CD4-positive, alpha-beta T cell treated with Interleukin-21 for 1 hour (primary cell): ENCODE data around the gene MAP3K10.

Experiments used
- DNase-seq: peaks from one replicate; pipeline ENCODE4 v3.0.0-alpha.2; 2020

Gene MAP3K10

DNA sequence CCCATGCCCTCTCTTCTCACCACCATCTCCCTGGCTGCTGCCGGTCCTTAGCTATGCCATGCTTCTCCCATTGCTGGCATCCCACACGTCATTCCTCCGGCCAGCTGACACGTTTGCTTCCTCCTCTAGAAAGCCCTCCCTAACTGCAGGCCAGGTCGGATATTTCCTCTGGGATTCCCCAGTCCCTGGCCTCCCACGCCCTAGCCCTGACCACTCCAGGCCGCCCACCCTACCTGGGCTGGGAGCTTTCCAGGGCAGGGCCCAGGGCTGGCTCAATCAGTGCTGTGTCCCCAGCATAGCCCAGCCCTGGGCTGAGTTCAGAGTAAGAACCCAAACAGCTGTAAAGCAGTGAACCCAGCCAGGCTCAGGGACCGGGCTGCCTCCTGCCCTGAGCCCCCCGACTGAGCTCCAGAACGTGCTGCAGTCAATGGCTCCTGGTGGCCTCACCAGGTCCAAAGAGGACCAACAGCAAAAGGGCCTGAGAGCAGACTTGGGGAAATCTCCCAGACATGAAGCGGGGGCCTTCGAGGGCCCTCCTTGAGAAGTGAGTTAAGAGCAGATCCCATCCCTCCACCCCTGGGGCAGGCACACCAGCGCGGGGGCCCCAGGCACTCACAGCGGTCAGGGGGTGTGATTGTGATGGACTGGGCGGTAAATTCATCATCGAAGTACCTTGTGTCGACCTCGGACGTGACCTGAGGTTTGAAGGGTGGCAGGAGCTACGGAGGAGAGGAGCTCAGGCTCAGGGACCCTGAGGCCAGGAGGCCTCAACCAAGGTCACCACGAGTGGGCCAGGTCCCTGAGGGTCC is 43.4 kb downstream of the MAP3K10 start:
- no peak for DNase-seq

DNA sequence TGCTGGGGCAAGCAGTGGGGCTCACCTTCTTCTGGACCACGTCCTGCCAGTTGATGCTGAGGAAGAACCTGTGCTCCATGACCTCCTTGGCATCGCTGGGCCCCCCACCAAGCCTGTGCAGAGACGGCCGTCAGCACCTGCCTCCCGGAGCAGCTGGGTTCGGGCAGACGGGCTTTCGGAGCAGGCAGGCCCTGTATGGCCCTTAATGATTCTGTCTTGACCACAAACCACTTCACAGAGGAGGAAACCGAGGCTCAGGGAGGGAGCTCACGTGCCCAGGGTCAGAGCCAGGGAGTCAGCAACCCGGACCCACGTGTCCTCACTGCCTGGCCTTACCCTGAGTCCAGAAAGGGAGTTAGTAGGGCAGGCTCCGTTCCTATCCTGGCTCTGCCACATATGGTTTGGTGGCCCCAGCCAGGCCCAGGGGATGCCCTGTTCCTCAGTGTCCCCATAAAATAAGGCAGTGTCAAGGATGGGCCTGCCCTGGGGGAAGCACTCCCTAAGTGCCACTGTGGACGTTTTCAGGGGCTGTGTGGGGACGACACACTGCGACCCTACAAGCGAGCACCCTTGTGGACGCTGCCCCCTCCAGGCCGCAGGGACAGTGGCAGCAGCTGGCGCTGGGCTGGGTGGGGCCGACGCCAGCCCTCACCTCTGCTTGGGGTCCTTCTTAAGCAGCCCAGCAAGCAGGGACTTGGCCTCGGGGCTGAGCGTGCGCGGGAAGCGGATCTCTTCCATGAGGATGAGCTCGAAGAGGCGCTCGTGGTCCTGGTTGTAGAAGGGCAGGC is 44.2 kb downstream of the MAP3K10 start:
- no peak for DNase-seq

DNA sequence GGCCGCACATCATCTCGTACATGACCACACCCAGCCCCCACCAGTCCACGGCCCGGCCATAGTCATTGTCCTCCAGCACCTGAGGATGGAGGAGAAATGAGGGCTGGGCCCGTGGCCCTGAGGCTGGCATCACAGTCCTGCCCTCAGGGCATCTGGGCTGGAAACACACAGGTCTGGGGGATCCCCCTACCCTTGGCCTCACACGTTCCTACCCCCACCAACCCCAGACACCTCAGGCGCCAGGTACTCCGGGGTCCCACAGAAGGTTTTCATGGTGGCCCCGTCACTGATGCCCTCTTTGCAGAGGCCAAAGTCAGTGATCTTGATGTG is 44.8 kb downstream of the MAP3K10 start:
- DNase-seq: no peak

DNA sequence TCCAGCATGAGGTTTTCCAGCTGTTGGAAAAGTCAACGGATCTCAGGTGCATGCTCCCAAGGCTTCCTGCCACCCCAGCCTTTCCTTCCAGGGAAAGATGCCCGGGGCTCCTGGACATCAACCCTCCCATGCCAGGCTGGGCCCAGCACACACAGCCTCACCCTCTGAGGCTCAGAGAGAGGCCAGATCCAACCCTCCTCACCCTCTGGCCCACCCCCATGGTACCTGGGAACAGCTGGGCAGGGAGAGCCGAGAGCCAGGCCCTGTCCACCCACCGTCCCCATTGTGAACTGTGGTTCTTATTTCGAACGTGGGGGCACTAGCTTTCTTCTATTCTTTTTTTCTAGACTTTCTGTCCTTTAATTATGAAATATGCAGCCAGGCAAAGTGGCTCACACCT is 45.1 kb downstream of the MAP3K10 start:
- no peak for DNase-seq

DNA sequence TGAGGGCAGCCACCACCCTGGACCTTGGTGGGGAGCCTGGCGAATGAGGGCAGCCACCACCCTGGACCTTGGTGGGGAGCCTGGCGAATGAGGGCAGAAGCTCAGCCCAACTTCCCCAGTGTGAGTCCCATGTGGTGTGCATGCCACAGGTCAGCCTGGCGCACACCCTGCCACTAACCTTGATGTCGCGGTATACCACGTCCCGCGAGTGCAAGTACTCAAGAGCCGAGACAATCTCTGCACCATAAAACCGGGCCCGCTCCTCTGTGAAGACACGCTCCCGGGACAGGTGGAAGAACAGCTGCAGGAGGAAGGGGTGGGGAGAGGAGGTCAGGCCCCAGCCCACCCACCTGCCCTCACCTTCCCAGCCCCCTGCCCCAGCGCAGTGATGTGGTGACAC is 46.6 kb downstream of the MAP3K10 start:
- no peak for DNase-seq

DNA sequence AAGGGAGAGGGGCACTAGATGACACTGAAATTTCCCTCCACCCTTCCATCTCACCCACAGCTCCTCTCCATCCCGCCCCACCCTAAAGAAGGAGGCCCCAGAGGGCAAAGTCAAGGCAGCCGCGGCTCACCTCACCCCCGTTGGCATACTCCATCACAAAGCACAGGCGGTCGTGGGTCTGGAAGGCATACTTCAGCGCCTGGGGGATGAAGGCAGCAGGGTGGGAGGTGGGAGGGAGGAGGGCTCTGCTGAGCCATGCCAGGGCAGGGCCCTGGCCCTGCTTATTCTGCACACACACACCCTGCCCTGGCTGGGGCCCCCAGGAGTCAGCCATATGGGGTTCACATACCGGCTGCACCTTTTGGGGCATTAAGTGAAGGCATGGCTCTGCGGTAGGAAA is 47.5 kb downstream of the MAP3K10 start:
- no peak for DNase-seq

DNA sequence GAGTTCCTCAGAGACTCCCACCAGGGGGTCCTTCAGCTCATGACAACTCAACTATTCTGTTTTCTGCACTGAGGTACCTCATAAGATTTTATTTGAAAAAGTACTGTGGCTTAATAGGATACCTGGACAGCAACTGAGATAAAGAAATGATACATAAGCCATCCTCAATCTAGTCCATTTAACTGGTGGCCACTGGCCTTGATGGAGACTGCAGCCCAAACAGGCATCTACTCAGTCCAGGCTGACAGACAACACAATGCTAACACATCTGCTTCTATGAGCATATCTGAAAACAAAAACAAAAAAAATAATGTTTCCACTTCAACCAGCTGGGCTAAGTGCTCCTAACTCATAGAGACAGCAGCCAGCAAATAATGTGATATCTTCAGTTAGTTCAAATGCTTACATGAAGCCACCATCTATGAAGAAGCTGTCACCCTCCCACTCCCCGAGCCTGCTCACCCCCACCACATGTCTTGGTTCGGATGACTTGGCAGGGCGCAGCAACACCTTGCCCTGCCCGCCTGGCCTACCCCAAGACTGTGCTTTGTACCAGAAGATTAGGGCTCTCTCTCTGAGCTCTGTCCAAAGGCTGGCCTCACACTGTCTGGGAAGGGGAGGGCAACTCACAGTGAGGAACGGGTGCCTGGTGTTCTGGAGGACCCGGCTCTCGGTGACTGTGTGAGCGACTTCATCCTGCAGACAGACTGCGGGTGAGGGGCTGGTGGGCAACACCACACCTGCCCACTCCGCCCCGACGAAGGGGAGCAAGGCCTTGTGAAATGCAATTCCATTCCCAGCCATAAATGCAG is 48.4 kb downstream of the MAP3K10 start:
- DNase-seq: no peak

DNA sequence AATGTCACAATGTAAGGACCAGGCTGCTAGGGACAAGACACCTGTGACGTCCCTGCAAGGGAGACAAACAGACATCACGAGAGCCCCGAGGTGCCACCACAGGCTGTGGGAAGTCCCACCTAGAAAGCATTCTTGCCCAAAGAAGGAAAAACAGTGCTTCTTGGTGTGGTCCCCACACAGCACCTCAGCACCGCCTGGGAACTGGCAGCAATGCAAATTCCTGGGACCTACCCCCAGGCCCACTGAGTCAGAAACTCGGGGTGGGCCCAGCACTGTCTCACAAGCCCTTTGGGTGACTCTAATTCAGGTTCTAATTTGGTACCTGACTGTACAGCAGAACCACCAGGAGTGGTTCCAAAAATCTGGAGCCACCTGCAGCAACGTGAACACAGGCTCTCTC is 49.1 kb downstream of the MAP3K10 start:
- no peak for DNase-seq

DNA sequence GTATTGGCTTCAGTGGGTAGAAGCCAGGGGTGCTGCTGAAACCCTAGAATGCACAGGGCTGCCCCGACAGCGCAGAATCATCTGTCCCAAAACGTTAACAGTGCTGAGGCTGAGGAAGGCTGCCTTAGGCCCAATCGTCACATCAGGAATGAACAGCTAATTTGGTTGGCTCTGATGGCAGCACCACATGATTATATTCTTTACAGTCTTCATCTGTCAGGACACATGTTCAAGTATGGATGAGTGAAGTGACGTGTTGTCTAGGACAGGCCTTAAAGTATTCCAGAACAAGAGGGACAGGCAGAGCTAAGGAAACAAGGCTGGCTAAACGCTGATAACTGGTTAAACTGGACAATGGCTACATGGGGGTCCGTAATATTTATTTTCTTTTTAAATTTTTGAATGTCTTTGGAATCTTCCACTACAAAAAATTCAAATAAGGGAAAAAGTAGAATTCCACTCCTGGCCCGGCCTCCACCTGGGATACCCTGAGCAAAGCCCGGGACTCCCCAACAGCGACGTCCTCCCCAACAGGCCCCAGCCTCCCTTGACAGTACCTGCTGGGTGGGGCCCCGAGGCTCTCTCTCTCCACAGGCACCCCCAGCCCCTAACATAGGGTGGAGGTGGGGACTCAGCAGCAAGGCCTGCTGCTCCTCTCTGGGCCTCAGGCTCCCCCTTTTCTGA is 50.0 kb downstream of the MAP3K10 start:
- DNase-seq: no peak

DNA sequence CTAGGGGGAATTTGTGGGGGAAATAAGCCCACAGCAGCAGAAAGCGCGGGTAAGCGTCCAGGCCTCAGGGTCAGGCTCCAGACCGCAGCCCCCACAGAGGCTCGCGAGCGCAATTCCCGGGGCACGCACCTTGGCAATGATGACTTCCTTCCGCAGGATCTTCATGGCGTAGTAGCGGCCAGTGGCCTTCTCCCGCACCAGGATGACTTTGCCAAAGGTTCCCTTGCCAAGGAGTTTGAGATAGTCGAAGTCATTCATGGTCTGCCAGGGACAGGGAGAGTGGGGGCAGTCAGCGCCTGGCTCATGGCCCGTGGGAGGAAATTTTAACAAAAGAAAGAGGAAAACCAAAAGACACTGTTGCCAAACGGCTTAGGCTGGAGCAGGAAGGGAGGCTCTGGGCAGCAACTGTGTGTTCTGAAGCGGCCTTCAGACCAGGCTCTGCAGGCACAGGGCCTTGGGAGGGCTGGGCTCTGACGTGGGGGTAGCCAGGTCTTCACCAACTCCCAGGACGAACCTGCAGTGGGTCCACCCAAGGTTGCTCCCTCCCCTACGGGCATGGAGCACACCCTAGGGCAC is 50.7 kb downstream of the MAP3K10 start:
- DNase-seq: no peak

DNA sequence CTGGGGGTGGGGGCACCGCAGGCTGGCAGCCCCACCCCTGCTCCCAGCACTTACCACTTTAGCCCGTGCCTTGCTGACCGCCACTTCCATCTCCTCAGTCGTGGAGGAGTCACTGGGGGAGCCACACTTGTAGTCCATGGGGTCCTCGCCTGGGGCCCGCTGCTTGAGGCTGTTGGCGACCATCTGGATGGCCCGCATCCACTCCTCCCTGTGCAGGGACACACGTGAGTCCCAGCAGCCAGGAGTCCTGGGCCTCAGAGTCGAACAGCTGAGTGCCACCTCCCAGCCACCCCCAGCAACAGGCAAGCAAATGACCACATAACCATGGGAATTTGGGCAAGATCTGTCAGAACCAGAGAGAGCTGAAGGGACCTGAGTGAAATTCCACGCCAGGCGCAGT is 51.3 kb downstream of the MAP3K10 start:
- DNase-seq: no peak

DNA sequence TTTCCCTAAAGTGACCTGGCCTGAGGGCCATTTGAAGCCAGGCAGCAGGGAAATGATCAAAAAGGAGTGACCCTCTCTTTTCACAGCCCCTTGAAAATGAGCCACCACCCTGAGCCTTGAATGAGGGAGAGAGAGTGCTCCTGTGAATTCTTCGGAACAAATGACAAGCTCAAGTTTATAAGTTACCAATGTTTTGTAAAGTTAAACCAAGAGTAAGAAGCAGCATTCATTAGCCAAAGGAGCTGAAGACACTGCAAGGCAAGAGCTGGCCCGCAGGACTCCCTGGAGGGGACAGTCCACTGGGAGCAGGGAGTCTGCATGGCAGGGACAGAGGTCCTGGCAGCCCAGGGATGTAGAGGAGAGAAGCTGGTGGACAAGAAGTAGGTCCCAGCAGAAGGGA is 52.0 kb downstream of the MAP3K10 start:
- no peak for DNase-seq

DNA sequence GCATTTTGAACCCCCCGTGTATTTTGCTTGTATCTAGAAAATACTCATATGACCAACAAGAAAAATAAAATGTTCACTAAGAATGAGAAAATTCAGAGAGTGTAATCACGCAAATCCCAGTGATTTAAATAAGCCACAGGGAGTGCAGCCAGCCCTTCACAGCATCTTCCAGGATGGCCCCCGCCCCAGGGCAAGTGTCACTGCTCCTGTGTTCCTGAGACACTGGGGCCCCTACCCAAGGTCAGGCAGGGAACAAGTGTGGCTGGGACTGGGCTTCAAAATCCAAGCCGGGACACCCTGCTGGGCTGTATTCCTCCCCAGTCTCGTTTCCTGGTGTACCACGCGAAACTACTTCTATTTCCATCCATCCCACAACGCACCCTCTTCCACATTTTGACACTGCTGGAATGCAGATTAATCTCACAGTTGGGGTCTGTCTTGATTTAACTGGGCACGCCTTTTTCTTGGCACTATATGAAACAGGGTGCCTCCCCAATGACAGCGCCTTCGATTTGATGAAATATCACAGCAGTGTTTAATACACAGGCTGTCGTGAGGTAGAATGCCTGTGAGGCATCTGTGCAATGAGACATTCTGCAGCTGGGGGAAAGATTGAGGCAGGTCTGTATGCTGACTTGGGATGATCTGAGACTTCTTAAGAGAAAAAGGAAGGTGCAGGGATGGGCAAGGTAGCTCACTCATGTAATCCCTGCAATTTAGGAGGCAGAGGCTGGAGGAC is 53.5 kb downstream of the MAP3K10 start:
- DNase-seq: no peak

DNA sequence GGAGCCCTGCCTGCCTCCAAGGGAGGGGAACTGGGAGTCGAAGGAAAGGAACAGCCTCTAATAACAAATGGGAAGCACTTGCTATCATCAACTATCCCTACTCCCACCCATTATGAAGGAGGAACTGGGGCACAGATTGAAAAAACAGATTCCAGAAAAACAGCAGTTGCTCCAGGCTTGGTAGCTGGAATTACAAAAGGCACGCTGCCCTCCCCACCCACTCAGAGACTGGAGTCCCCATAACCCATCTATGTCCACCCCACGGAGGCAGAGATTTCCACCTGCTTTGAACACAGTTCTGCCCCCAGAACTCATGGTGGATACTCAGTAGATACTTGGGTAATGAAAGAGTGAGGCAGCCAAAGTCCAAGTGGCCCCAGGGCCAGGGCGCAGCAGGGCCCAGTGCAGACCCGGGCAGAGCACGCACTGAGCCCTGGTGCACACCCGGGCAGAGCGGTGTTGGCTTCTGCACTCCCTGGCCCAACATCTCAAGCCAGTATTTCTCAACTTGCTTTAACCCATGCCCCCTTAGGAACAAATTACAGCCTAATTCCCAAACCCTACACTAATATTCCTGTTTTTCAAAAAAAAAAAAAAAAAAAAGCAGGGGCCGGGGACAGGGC is 54.4 kb downstream of the MAP3K10 start:
- no peak for DNase-seq

DNA sequence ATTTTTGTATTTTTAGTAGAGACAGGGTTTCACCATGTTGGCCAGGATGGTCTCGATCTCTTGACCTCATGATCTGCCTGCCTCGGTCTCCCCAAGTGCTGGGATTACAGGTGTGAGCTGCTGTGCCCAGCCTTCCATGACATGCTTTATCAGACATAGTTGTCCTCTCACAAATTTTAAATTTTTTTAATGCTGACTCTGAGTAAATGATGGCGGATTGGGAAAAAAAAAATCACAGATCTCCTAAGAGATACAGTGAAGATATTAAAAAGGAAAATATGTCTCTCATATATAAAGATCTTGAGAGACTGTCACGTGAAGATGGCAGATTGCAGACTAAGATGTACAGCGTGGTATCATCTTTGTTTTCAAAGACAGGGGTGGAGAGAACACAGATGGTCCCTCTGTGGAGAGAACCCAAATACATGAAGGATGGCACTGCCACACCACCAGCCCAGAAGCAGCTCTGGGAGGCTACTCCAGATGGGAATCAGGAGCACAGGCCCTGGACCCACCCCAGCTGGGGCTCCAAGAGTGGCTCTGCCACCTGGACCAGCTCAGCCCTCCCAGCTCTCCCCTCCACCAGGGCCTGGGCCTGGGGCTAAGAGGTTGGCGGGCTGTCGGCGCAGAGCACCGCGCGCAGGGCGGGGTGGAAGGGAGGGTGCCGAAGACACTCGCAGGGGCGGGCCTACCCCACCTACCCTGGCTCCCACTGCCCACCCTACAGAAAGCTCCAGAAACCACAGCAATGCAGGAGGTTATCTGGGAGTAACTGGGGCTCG is 55.3 kb downstream of the MAP3K10 start:
- DNase-seq: no peak

DNA sequence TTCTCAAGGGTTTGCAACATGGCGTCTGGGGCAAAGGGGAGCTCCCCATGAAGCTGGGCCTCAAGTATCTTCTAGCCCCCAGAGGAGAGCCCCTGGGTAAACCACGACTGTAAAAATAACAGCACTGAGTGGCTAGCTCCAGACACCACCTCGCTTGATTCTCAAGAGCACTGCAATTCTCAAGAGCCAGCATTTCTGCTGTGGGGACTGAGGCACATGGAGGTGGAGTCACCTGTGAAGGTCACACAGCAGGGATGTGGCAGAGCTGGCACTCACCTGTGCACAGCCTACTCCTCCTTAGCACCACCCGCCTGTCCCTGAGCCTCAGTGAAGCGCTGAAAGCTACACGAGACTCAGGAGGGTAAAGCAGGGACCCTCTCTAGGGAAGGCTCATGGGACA is 56.0 kb downstream of the MAP3K10 start:
- DNase-seq: no peak

DNA sequence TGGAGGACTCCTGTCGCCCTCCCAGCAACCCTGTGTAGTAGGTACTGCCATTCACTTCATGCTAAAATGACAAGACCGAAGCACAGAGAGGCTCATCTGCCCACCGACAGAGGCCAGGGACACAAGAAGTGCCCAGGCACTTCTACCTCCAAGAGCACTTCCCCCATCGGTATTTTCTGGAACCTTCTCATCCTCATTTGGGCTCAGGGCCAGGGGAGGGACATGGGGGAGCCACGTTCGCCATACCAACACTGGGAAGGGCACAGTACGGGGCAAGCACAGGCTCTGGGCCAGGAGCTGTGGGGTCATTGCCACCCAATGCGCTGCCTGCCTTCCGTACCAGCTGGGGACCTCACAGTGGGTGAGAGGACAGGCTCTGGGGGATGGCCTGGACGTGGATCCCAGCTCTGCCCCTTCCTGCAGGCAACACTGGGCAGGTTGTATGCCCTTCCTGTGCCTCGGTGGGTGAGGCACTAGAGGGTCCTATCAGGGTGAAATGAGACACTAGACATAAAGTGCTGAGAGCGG is 56.6 kb downstream of the MAP3K10 start:
- DNase-seq: no peak

DNA sequence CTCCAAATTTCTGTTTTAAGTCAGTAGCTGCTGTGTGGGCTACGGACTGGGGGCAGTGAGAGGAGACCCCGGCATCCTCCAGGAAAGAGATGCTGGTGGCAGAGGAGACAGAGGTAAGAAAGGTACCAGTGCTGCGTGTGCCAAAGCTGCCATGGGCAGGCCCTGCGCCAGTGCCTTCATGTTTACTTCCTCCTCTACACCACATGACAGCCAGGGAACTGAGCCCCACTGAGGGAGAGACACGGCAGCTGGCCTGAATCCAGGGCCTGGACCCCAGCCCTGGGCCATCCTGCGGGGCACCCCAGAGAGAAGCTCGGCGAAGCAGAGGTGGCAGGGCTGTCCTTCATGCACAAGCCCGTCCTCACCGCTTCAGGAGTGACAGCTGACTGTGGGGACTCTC is 58.0 kb downstream of the MAP3K10 start:
- no peak for DNase-seq

DNA sequence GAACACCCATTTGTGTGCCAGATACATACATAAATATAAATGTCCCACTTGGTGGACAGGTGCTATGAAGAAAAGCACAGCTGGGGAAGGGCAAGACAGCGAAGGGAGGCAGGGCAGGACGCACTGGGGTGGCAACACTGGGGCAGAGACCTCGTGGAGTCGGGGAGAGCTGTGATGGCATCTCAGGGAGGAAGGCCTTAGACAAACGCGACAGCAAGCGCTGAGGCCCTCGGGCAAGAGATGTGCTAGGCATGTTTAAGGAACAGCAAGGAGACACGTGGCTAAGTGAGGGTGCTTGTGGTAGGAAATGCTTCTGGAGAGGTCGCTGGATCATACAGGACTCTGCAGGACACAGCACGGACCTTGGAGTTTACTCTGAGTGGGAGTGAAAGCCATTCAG is 58.6 kb downstream of the MAP3K10 start:
- no peak for DNase-seq

DNA sequence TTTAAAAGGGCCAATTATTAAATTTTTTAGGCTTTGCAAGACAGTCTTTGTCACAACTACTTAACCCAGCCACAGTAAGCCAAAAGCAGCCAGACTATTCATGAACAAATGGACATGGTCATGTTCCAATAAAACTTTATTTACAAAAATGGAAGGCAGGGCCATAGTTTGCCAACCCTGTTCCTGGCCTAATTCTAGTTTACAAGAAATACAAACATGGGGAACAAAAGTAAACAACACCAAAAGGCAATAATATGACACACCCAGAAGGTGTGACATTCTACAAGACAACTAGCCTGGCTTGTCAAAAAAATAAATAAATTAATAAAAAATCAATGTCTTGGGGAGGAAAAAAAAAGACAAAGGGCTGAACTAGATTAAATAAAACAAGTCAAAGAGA is 60.0 kb downstream of the MAP3K10 start:
- no peak for DNase-seq

DNA sequence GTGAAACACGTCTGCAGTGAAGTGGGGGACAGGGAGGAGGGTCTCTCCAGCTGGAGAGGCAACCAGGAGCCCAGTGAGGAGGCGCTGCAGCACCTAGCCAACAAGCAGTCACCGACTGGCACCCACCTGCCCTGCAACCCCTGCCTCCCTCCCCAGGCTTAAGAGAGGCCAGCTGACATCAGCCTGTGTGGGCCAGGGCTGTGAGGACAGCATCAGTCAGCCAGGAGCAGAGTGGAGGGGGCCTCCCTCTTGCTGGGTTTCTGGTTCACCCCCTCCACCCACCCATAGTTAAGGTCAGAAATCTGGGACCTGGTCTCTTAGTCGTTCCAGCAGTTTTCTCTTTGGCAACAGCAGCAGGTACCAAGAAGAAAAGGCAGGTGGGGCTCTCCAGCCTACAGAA is 60.8 kb downstream of the MAP3K10 start:
- DNase-seq: no peak
